Lung (tissue), 12 donors: ENCODE results near the gene XIRP2. TPM values are rescaled to one million over a fixed set of nuclear protein-coding genes. Genes with fewer than 3 reads are reported as not detected.
"Not testable (repeated sequence)": the region's sequence is repeated elsewhere in the genome, so short reads cannot be mapped to it uniquely, and the experiment has no call there.

Experiments
- ATAC-seq: fragments of 200-7000 bp; cut with Tn5 transposase; one replicate; pipeline ENCODE4 v1.9.1; 2020; ENCODE audit warnings: moderate number of reproducible peaks; ENCODE audit not compliant: insufficient read depth, low FRiP score
- DNase-seq, 3 donors: peaks; one replicate each; pipeline ENCODE4 v3.0.0-alpha.2; 2013 to 2017
- H3K27ac ChIP-seq, 2 donors: one replicate each; pipeline ENCODE4 v1.5.1; 2013; ENCODE audit warnings: mild to moderate bottlenecking in 2 of 2, moderate library complexity in 2 of 2, control low read depth in 1 of 2, inconsistent platforms in 1 of 2, low read depth in 1 of 2, low read length in 1 of 2
- H3K27me3 ChIP-seq, 3 donors: one replicate each; pipeline ENCODE4 v1.5.1; 2013; ENCODE audit warnings: low read length in 2 of 3; ENCODE audit not compliant: control insufficient read depth in 3 of 3, insufficient read depth in 3 of 3
- H3K36me3 ChIP-seq, 4 donors: one replicate each; pipeline ENCODE4 v1.5.1; 2013; ENCODE audit warnings: low read length in 4 of 4, mild to moderate bottlenecking in 1 of 4, moderate library complexity in 1 of 4; ENCODE audit not compliant: control insufficient read depth in 4 of 4, insufficient read depth in 4 of 4
- H3K4me1 ChIP-seq, 5 donors: one replicate each; pipeline ENCODE4 v1.5.1; 2013; ENCODE audit warnings: low read length in 5 of 5, mild to moderate bottlenecking in 2 of 5, moderate library complexity in 1 of 5; ENCODE audit not compliant: control insufficient read depth in 5 of 5, insufficient read depth in 5 of 5
- H3K4me3 ChIP-seq: one replicate; pipeline ENCODE4 v1.5.1; 2013; ENCODE audit warnings: mild to moderate bottlenecking, control low read depth, moderate library complexity
- H3K9ac ChIP-seq, 2 donors: one replicate each; pipeline ENCODE4 v1.5.1; 2013; ENCODE audit warnings: low read length in 2 of 2, control low read depth in 1 of 2; ENCODE audit not compliant: insufficient read depth in 1 of 2
- H3K9me3 ChIP-seq, 4 donors: one replicate each; pipeline ENCODE4 v1.5.1; 2013; ENCODE audit warnings: low read length in 3 of 4, mild to moderate bottlenecking in 1 of 4, moderate library complexity in 1 of 4; ENCODE audit not compliant: control insufficient read depth in 4 of 4, insufficient read depth in 3 of 4
- WGBS, 2 donors: extraction: QIAGEN DNeasy Blood & Tissue Kit; methylation state at CpG; one replicate each; pipeline ENCODE4 v1.1.7; 2013; 5-methylcytosine and 5-hydroxymethylcytosine counted together
- polyA plus RNA-seq, 2 donors: library from polyadenylated mRNA; stranded (reverse); fragments of 200-250 nt; gene quantifications; one replicate each; pipeline ENCODE4 v1.2.1, GENCODE V29; 2013
- total RNA-seq, 2 donors: library from RNA; depleted of rRNA in 1 of 2; stranded (reverse); fragments of >200 nt in 1 of 2; gene quantifications; one replicate each; pipeline ENCODE4 v1.2.1, GENCODE V29; 2014 to 2021
- TF ChIP-seq, protein P1 (sequence below): IDR thresholded peaks from 2 replicates; pipeline ENCODE4 v1.5.1; 2012; ENCODE audit warnings: mild to moderate bottlenecking; ENCODE audit errors: control extremely low read depth, extremely low read depth
- donor health status: control.
- donor health status: control.
- donor health status: Bipolar disorder and iron deficiency.
- donor health status: healthy.
- donor health status: DM: yes; HTN: yes; CAD: no.

The XIRP2 gene
- total and polyA plus RNA-seq, 4 donors = 0.11 to 0.46 (median 0.14) TPM; not detected in 1

GRCh38 chr2:167059173-167059572 is 170.9 kb downstream of the XIRP2 start:
- WGBS, 2 donors = 95% methylated on average over 10 of the region's 10 CpGs
- H3K27ac ChIP-seq = no peak overlapping the region
- no peaks in the 10 kb centered on the region for H3K27me3 ChIP-seq
- no peaks in the 10 kb centered on the region for H3K36me3 ChIP-seq
- ATAC-seq (no peak), DNase-seq (no peak)
- H3K9ac ChIP-seq = no peak overlapping the region
- H3K9me3 ChIP-seq = no peaks in the 10 kb centered on the region
- no peaks in the 10 kb centered on the region for H3K4me1 ChIP-seq
- TF ChIP-seq, protein P1, sequence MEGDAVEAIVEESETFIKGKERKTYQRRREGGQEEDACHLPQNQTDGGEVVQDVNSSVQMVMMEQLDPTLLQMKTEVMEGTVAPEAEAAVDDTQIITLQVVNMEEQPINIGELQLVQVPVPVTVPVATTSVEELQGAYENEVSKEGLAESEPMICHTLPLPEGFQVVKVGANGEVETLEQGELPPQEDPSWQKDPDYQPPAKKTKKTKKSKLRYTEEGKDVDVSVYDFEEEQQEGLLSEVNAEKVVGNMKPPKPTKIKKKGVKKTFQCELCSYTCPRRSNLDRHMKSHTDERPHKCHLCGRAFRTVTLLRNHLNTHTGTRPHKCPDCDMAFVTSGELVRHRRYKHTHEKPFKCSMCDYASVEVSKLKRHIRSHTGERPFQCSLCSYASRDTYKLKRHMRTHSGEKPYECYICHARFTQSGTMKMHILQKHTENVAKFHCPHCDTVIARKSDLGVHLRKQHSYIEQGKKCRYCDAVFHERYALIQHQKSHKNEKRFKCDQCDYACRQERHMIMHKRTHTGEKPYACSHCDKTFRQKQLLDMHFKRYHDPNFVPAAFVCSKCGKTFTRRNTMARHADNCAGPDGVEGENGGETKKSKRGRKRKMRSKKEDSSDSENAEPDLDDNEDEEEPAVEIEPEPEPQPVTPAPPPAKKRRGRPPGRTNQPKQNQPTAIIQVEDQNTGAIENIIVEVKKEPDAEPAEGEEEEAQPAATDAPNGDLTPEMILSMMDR = no peak
- H3K4me3 ChIP-seq = no peak overlapping the region

GRCh38 chr2:167069855-167070254 is 181.6 kb downstream of the XIRP2 start:
- 74 to 79% methylated on average over 1 of the region's 1 CpG for WGBS, 2 donors
- Histone ChIP-seq H3K9ac (no peak overlapping the region), H3K4me3 (no peak overlapping the region), H3K36me3 (no peaks in the 10 kb centered on the region), H3K4me1 (no peaks in the 10 kb centered on the region), H3K27me3 (no peaks in the 10 kb centered on the region), H3K27ac (no peak overlapping the region), H3K9me3 (no peaks in the 10 kb centered on the region)
- no peak for ATAC-seq
- TF ChIP-seq, protein P1 = no peak
- DNase-seq = no peak

- H3K27ac ChIP-seq, H3K9me3 ChIP-seq, H3K27me3 ChIP-seq, H3K4me3 ChIP-seq, H3K4me1 ChIP-seq, ATAC-seq, H3K36me3 ChIP-seq, DNase-seq, H3K9ac ChIP-seq: not testable (repeated sequence)
- 99% methylated on average over 8 of the region's 8 CpGs for WGBS, 2 donors
These were observed 187.4 kb downstream of the XIRP2 start for GRCh38 chr2:167075708-167076107.

DNA sequence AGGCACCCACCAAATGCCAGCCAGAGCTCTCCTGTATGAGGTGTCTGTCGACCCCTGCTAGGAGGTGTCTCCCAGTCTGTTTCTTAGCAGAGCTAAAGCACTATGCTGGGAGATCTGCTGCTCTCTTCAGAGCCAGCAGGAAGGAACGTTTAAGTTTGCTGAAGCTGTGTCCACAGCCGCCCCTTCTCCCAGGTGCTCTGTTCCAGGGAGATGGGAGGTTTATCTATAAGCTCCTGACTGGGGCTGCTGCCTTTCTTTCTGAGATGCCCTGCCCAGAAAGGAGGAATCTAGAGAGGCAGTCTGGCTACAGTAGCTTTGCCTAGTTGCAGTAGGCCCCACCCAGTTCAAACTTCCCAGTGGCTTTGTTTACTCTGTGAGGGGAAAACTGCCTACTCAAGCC is 210.7 kb downstream of the XIRP2 start:
- not testable (repeated sequence) for ATAC-seq, H3K36me3 ChIP-seq, H3K4me3 ChIP-seq, H3K27me3 ChIP-seq, H3K9me3 ChIP-seq, H3K9ac ChIP-seq, DNase-seq, H3K27ac ChIP-seq, H3K4me1 ChIP-seq
- 85% methylated on average over 3 of the region's 3 CpGs for WGBS, 2 donors

DNA sequence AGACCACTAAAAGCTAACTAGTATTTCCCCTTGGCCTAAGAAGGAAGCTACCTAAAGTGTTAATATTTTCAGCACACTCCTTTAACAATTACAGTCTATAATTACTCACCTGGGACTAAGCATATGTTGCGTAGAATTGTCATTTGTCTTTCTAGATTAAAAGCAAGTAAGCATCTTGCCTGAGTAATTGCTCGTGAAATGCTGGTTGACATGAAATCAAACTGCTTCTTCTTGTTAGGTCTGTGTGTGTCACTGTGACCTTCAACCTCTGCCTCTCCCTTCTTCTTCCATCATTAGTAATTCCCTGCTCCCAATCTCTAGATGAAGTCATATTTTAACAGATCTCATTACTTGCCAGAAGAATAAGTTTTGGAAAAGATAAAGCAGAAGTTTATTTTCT is 212.2 kb downstream of the XIRP2 start:
- 92 to 96% methylated on average over 2 of the region's 2 CpGs for WGBS, 2 donors
- TF ChIP-seq, protein P1 = no peak

More for the DNA sequence above, 212.2 kb downstream of the XIRP2 start:
- H3K27me3 ChIP-seq = no peaks in the 10 kb centered on the region
- peaks cover 0 to 9% (median 2%) of the 10 kb centered on the region in 4 donors for H3K9me3 ChIP-seq
- no peak overlapping the region for H3K27ac ChIP-seq
- no peak overlapping the region for H3K9ac ChIP-seq
- no peaks in the 10 kb centered on the region for H3K4me1 ChIP-seq
- H3K36me3 ChIP-seq = no peaks in the 10 kb centered on the region
- DNase-seq = no peak
- no peak for ATAC-seq
- no peak overlapping the region for H3K4me3 ChIP-seq
